Right lobe of liver (tissue), 4 donors: ENCODE measurements around the gene APPBP2.

Experiments
- POLR2A ChIP-seq: fragments of 450-650 bp; IDR thresholded peaks from one replicate; pipeline ENCODE4 v1.6.1; 2017; ENCODE audit warnings: antibody characterized with exemption, mild to moderate bottlenecking
- TF ChIP-seq, protein P1 (sequence below), 4 donors: fragments of 200-600 bp in 3 of 4; fragments of 450-650 bp in 1 of 4; IDR thresholded peaks; one replicate each; pipeline versions ENCODE4 v1.5.1 to v1.8.0; 2016 to 2022; ENCODE audit warnings: antibody characterized with exemption in 4 of 4, mild to moderate bottlenecking in 2 of 4
- donor health status: DM: no; HTN: no; CAD: no.
- donor health status: DM: no; HTN: no; CAD: no.
- donor health status: DM: no; HTN: yes; CAD: no.

DNA sequence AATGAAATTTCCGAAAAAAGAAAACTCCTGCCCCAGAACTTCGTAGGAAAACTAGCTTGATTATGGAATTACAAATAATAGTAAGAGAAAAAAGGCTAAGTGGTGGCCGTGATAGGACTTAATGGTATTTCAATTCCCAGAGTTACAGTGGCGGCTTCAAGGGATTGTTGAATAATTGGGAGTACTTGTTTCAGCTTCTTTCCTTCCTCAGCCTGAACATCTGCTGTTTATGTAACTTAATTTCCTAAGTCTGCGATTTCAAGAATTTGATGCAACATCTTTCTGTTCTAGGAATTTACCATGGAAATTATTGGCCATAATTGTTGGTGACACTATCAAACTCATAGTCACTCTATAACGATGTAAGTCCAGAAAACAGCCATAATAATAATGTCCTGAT lies 684 bp upstream of the APPBP2 start:
- TF ChIP-seq POLR2A = no peak
- TF ChIP-seq, protein P1, sequence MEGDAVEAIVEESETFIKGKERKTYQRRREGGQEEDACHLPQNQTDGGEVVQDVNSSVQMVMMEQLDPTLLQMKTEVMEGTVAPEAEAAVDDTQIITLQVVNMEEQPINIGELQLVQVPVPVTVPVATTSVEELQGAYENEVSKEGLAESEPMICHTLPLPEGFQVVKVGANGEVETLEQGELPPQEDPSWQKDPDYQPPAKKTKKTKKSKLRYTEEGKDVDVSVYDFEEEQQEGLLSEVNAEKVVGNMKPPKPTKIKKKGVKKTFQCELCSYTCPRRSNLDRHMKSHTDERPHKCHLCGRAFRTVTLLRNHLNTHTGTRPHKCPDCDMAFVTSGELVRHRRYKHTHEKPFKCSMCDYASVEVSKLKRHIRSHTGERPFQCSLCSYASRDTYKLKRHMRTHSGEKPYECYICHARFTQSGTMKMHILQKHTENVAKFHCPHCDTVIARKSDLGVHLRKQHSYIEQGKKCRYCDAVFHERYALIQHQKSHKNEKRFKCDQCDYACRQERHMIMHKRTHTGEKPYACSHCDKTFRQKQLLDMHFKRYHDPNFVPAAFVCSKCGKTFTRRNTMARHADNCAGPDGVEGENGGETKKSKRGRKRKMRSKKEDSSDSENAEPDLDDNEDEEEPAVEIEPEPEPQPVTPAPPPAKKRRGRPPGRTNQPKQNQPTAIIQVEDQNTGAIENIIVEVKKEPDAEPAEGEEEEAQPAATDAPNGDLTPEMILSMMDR (IDR thresholded peaks at IDR 0.05) = no peak
